Activated CD4-positive, alpha-beta T cell treated with anti-CD3 and anti-CD28 coated beads for 1 hour (primary cell): ENCODE data around the gene TNPO2.

ENCODE experiments used
- DNase-seq: peaks from one replicate; pipeline ENCODE4 v3.0.0-alpha.2; 2020

TNPO2 gene

DNA sequence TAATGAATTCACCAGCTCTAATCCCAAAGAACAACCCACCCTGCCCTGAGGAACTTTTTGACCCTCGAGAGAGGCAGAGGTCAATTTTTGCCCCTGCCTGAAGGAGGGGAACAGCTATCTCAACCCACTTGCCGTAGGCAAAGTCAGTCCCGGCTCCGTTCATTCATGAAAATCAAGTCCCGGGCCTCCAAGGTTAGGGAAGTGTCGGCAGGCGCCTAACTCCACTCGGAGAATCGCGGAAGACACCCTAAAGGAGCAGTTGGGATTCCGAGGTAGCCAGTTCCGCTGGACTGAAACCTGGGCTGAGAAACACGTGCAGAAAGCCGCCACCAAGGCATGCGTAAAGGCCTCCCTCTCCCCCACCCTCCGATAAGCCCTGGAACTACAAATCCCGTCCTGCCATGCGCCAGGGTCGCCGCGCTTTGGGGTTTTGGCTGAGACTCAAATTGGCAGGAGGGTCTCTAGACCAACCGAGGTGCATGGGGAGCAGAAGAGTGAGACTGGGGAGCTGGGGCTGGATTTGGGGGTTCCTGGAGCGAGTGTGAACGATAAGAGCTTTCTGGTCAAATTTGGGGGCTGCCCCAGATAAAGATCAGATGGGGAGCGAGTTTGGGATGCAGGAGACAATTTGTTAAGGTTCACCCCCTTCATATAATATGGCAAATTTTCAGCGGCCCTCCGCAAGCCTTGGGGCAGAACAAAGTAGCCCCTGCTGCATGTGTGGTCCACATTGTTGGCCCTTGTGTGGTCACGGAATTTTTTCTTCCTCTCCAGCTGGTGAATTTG is at the start of gene TNPO2:
TNPO2 (minus strand) TSS at position 292 of the 786 bp plus-strand sequence. CDS start 2,955 bp downstream, outside the sequence.
- DNase-seq = peak; percentile 51

- no peak for DNase-seq
Measured at GRCh38 chr19:12772323-12772722, 48.6 kb upstream of the TNPO2 start.

- DNase-seq = no peak
Measured at GRCh38 chr19:12770922-12771321, 47.2 kb upstream of the TNPO2 start.

DNA sequence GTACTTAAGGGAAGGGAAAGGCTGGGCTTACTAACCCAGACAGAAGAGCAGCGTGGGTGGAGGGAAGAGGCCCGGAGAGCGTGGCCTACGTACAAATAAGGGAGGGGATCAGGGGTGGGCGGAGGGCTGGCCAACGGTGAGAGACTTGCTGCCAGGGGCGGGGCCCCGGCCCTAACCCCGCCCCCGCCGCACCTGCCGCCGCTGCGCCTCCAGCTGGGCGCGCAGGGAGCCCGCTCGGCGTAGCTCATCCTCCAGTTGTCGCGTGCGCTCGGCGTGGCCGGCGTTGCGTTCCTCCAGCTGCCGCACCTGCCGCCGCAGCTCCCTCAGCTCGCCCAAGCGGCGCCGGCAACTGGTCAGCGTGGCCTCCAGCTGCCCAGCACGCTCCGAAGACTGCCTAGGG is 46.0 kb upstream of the TNPO2 start:
- DNase-seq = peak; percentile 36

DNA sequence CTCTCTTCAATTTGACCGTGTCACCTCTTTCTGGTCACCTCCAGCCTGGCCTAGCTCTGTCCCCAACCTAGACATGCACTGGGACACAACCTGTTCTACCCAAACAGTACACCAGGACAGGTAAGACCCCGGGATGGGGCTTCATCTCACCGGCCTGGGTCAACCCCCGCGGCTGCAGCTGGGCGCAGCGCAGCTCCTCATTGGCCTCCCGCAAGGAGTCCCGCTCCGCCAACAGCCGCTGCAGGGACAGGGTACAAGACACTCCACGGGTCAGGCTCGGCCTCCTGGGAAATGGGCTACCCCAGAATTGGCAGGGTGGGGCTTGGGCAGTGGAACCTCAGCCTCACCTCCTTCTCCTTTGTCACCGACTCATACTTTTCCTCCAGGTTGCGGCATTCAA is 43.9 kb upstream of the TNPO2 start:
- DNase-seq = no peak

GRCh38 chr19:12767150-12767549 is 43.4 kb upstream of the TNPO2 start:
- no peak for DNase-seq

DNA sequence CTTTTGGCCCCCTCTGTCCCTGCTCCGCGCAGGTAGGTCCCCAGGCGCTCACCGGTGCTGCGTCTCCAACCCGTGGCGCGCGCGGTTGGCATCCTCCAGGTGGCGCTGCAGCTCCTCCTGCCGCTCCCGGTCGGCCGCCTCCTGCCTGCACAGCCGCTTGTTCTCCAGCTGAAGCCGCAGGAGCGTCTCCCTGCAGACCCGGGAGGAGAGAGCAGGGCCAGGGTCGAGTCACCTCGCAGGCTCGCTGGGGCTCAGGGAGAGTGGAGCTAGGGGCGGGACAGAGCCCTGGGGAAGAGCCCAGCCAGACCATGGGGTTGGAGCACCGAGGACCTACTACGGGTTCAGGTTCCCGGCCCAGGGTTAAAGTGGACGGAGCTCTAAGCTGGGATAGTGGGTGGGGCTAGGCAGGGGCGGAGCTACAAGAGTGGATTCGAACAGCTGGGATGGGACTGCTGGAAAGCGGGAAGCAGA is 42.4 kb upstream of the TNPO2 start:
- peak; percentile 52 for DNase-seq

- DNase-seq = no peak
Measured at GRCh38 chr19:12764698-12765097, 41.0 kb upstream of the TNPO2 start.

DNA sequence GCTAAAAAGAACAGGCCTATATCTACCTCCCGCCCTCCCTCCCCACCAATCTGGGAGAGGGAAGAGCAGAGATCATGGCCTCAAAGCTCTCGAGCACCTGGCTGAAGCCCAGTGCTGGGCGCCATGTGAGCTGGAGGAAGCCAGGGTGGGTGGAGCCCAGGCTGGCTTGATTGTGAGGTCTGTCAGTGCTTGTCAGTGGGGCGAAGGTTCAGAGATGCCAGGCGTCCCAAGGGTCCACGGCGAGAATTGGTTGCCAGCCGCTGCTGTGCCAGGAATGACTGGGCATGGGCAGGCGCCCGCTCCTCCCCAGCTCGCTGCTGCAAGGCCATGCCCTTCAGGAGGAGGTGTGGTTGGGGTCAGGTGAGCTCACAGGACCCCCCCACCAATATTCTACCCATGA is 39.4 kb upstream of the TNPO2 start:
- DNase-seq = no peak

GRCh38 chr19:12759686-12760085 is 36.0 kb upstream of the TNPO2 start:
- DNase-seq = no peak

- peak; percentile 35 for DNase-seq
Measured at GRCh38 chr19:12757544-12758274, 34.0 kb upstream of the TNPO2 start.

- no peak for DNase-seq
Measured at GRCh38 chr19:12756150-12756883, 32.6 kb upstream of the TNPO2 start.

GRCh38 chr19:12754465-12755196 is 30.9 kb upstream of the TNPO2 start:
- DNase-seq = no peak

DNA sequence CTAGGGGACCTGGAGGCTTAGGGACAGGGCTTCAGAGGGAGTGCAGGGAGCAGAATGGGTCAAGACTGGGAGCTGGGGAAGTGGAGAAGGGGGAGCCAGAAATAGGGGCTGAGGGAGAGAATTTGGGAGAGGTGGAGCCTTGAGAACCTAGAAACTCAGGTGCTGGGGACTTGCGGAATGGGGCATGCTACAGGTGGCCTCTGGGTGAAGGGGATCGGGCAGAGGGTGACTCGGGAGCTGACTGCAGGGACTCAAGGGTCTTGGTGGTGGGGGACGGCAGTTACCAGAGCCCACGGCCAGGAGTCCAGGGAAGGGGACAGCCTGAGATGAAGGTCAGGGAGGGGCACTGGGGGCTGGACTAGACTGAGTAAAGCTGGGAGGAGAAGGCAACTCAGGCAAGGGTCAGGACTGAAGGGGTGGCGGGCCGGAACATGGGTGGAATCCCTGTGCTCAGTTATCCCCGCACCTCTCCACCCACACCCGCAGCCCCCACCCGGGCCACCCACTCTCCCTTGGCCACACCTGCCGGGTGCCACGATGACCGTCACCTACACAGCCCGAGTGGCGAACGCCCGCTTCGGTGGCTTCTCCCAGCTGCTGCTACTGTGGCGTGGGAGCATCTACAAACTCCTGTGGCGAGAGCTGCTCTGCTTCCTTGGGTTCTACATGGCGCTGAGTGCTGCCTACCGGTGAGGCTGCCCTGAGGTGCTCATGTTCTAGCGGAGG is 28.5 kb upstream of the TNPO2 start:
- DNase-seq = no peak

DNA sequence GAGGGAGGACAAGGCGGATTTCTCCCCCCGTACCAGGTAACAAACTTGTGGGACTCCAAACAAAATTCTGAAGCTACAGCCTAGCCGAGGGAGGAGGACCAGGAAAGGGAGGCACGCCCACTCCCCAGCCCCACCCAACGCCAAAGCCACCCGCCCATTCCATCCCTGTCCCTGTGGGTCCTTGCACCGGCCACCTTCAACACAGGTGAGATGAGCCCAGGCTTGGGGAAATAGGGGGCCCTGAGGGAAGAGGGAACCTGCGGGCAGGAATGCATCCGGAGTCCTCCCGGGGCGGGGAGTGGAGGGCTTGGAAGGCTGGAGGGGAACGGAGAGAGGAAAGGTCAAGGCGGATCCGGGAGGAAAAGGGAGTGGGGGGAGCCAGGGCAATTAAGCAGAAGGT is 27.9 kb upstream of the TNPO2 start, which contains the start of gene BEST2:
BEST2 (plus strand) TSS at position 157 of the 400 bp plus-strand sequence. CDS start 802 bp downstream, outside the sequence.
- DNase-seq = no peak

- DNase-seq = no peak
Measured at GRCh38 chr19:12750851-12751250, 27.1 kb upstream of the TNPO2 start.

DNA sequence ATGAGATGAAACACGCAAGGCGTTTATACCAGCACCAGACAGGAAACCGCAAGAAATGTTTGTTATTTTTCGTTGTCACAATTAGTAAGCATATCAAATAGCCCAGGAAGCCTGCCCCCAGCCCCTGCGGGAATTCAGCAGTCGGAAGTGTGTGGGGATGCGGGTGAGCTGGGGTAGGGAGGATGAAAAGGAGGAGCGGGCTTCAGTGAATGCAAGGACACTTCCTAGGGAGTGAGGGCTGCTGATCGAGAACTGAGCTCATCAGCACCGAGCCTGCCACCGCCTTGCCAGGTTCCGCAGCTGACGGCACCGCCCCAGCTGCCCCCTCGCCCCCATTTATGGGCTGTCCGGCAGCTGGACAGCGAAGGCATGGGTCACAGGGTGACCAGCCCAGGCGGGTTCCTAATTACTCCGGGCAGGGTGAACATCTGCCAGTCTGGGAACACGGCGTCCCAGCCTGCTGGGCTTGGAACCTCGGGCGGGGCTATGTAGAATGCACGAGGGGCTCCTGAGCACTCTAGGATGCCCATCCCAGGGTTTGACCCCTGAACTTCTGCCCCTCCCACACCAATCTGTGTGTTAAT is 26.3 kb upstream of the TNPO2 start:
- no peak for DNase-seq

DNA sequence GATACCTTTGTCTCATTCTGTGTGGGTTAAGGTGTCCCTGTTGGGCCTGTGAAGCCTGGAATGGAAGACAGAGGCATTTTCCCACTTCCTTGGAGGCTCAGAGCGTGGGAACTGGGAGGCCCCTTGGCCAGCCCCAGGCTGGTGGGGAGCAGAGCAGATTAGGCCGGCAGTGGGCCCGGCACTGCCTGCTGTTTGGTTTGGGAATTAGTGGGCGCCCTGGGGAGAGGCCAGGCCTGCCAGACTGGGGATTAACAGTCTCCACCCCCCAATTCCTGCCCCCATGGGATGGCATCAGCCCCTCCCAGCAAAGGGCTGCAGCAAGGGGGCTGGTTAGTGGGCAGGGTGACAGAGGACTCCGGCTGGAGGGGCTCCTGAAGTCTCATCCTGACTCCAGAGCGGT is 24.8 kb upstream of the TNPO2 start:
- no peak for DNase-seq

GRCh38 chr19:12745166-12745897 is 21.6 kb upstream of the TNPO2 start:
- no peak for DNase-seq

DNA sequence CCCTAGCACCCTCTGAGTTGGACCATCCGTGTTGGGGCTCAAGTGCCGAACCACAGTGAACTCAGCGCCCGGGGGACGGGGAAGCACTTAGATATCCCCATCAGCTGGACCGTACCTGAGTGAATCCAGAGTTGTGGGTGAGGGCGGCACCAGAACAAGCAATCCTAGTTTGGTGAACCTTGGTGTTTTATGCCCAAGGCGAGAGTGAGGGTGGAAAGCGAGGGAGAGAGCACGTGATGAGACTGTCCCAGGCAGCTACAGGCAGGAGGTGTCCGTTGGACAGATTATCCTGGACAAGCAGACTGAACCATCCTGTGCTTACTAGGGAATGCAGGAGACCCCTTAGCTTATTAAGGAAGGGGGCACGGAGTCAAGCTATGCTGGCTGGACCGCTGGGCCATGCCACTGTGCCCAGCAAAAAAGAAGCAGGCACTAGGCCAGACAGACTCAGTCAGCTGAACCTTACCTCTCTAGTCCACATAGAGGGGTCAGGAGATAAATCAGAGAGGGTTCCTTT is 14.2 kb upstream of the TNPO2 start:
- DNase-seq = no peak
